Retina (tissue), 1 donor: ENCODE results near the gene MMP21.

Experiments
- DNase-seq: peaks from one replicate; pipeline ENCODE4 v3.0.0-alpha.2; 2016

MMP21 gene

GRCh38 chr10:125775491-125776106 lies at the start of gene MMP21:
Gene MMP21, minus strand, starts transcription at chr10:125775821. Its CDS starts 0 bp downstream, at chr10:125775821.
- no peak for DNase-seq

- DNase-seq: no peak
These were observed 49.1 kb upstream of the MMP21 start for GRCh38 chr10:125824736-125825135.

GRCh38 chr10:125823663-125824251 lies 48.1 kb upstream of the MMP21 start:
- no peak for DNase-seq

- peak; percentile 99 for DNase-seq
These were observed 47.4 kb upstream of the MMP21 start, which contains the start of the genes BCCIP and UROS for GRCh38 chr10:125822878-125823662. Gene BCCIP, plus strand, starts transcription at chr10:125823546. Its CDS starts 12 bp downstream, at chr10:125823558. Gene UROS, minus strand, starts transcription at chr10:125823258. Its CDS starts 6,759 bp downstream, at chr10:125816499.

- no peak for DNase-seq
These were observed 45.1 kb upstream of the MMP21 start for GRCh38 chr10:125820701-125821100.

- DNase-seq: no peak
These were observed 41.8 kb upstream of the MMP21 start for GRCh38 chr10:125817337-125817946.

- DNase-seq: no peak
These were observed 40.9 kb upstream of the MMP21 start for GRCh38 chr10:125816548-125816947.

GRCh38 chr10:125815764-125816163 lies 40.1 kb upstream of the MMP21 start:
- DNase-seq: no peak

GRCh38 chr10:125812128-125812750 lies 36.6 kb upstream of the MMP21 start:
- no peak for DNase-seq

- DNase-seq: no peak
These were observed 35.6 kb upstream of the MMP21 start for GRCh38 chr10:125811251-125811650.

- DNase-seq: no peak
These were observed 32.4 kb upstream of the MMP21 start for GRCh38 chr10:125808047-125808446.

- no peak for DNase-seq
These were observed 27.1 kb upstream of the MMP21 start for GRCh38 chr10:125802739-125803138.

- no peak for DNase-seq
These were observed 26.5 kb upstream of the MMP21 start for GRCh38 chr10:125802131-125802530.

- no peak for DNase-seq
These were observed 26.0 kb upstream of the MMP21 start for GRCh38 chr10:125801574-125801973.

- no peak for DNase-seq
These were observed 24.0 kb upstream of the MMP21 start for GRCh38 chr10:125799451-125800182.

GRCh38 chr10:125797994-125798662 lies 22.5 kb upstream of the MMP21 start:
- no peak for DNase-seq

- no peak for DNase-seq
These were observed 21.8 kb upstream of the MMP21 start for GRCh38 chr10:125797424-125797823.

- no peak for DNase-seq
These were observed 20.1 kb upstream of the MMP21 start for GRCh38 chr10:125795637-125796190.

- no peak for DNase-seq
These were observed 19.5 kb upstream of the MMP21 start for GRCh38 chr10:125795128-125795527.

GRCh38 chr10:125792342-125793300 lies 17.0 kb upstream of the MMP21 start:
- no peak for DNase-seq
